ENCODE data around the gene DCDC1.
"Not testable (repeated sequence)": the region's sequence is repeated elsewhere in the genome, so short reads cannot be mapped to it uniquely, and the experiment has no call there.

Gene DCDC1

GRCh38 chr11:31337806-31338205 lies 31.7 kb downstream of the DCDC1 start:
- no peak for DNase-seq (ENCODE audit: low read depth)
- TF ChIP-seq, protein P1, sequence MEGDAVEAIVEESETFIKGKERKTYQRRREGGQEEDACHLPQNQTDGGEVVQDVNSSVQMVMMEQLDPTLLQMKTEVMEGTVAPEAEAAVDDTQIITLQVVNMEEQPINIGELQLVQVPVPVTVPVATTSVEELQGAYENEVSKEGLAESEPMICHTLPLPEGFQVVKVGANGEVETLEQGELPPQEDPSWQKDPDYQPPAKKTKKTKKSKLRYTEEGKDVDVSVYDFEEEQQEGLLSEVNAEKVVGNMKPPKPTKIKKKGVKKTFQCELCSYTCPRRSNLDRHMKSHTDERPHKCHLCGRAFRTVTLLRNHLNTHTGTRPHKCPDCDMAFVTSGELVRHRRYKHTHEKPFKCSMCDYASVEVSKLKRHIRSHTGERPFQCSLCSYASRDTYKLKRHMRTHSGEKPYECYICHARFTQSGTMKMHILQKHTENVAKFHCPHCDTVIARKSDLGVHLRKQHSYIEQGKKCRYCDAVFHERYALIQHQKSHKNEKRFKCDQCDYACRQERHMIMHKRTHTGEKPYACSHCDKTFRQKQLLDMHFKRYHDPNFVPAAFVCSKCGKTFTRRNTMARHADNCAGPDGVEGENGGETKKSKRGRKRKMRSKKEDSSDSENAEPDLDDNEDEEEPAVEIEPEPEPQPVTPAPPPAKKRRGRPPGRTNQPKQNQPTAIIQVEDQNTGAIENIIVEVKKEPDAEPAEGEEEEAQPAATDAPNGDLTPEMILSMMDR (IDR thresholded peaks at IDR 0.05; ENCODE audit: control insufficient read depth, insufficient read depth, low read depth, low read length, missing control alignments): no peak
- H3K4me3 ChIP-seq (ENCODE audit: control insufficient read depth, low read depth, low read length): no peak overlapping the region

DNA sequence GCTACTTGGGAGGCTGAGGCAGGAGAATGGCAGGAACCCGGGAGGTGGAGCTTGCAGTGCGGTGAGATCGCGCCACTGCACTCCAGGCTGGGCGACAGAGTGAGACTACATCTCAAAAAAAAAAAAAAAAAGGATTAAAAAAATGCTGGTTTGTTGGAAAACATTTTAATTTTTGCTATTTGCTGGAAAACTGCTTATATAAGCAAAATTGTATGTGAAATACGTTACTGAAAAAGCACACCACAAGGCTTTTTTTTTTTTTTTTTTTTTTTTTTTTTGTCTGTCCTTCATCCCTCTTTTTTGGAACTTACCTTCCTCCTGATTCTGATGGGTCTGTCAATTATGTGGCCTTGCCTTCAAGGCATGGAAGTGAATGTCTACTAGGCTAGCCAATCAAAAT lies 40.8 kb downstream of the DCDC1 start:
- DNase-seq (ENCODE audit: low read depth): no peak
- H3K4me3 ChIP-seq (ENCODE audit: control insufficient read depth, low read depth, low read length): no peak overlapping the region
- TF ChIP-seq, protein P1 (IDR thresholded peaks at IDR 0.05; ENCODE audit: control insufficient read depth, insufficient read depth, low read depth, low read length, missing control alignments): no peak

DNA sequence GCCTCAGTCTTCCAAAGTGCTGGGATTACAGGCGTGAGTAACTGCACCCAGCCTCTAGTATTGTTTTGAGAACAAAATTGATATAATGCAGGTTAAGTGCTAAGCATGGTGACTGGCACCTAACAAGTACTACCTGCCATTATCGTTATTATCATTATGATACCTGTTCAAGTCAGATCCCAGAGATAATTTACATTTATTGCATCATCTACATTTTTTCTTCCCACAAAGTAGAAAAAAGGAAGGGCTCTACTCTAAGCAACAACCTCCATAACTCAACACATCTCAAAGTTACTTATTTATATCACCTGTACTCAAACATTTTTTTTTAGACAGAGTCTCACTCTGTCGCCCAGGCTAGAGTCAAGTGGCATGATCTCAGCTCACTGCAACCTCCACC lies 42.1 kb downstream of the DCDC1 start:
- TF ChIP-seq, protein P1 (IDR thresholded peaks at IDR 0.05; ENCODE audit: control insufficient read depth, insufficient read depth, low read depth, low read length, missing control alignments): no peak
- DNase-seq (ENCODE audit: low read depth): no peak

DNA sequence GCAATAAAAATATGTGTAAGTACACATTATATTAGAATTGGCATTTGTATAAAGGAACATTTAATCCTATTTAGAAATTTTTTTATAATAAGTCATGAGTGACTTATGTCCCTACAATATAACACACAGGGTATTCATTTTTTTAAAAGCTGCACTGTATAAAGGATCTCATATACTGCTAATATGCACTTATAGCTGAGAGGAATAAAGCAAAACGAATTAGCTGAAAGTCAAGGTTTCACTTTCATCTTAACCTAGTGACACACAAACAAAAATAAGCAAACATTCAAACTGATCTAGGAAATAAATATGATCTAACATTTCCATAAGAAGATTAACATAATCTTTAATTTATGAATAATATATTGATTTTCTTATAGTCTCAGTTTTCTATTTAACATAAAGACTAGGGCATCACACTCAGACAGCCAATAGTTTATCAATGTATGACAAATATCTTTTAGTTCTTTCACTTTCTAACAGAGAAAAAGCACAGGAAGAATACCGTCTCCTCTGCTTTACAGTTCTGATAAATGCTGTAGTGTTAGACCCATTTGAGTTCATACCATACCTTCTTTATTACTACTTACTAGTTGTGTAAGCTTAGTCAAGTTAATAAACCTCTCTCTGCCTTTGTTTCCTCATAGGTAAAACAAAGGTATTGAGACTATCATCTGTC lies 42.9 kb downstream of the DCDC1 start:
- TF ChIP-seq, protein P1 (IDR thresholded peaks at IDR 0.05; ENCODE audit: control insufficient read depth, insufficient read depth, low read depth, low read length, missing control alignments): no peak
- H3K4me3 ChIP-seq (ENCODE audit: control insufficient read depth, low read depth, low read length): no peak overlapping the region
- no peak for DNase-seq (ENCODE audit: low read depth)

More for the DNA sequence above, 42.1 kb downstream of the DCDC1 start:
- no peak overlapping the region for H3K4me3 ChIP-seq (ENCODE audit: control insufficient read depth, low read depth, low read length)

DNA sequence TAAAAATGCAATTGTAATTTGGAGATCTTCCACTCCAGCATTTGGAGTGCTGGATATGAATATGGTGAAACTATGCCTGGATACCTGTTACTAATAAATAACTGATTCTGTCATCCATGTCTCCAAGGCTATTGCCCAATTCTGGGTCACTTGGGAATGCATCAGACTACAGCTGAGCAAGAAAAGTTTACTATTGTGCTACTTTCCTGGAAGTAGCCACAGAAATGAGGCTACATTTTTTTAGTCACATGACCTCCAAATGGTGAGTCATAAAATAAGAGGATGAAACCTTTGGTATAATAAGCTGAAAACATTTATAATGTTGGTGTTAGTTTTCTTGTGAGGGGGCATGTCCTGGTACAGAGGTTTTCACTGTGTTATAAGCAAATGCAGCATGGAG lies 44.4 kb downstream of the DCDC1 start:
- H3K4me3 ChIP-seq (ENCODE audit: control insufficient read depth, low read depth, low read length): no peak overlapping the region
- DNase-seq (ENCODE audit: low read depth): peak; percentile 2
- TF ChIP-seq, protein P1 (IDR thresholded peaks at IDR 0.05; ENCODE audit: control insufficient read depth, insufficient read depth, low read depth, low read length, missing control alignments): no peak

- no peak overlapping the region for H3K4me3 ChIP-seq (ENCODE audit: control insufficient read depth, low read depth, low read length)
- DNase-seq (ENCODE audit: low read depth): no peak
- TF ChIP-seq, protein P1 (IDR thresholded peaks at IDR 0.05; ENCODE audit: control insufficient read depth, insufficient read depth, low read depth, low read length, missing control alignments): no peak
These were observed 46.4 kb downstream of the DCDC1 start for GRCh38 chr11:31323145-31323544.

- not testable (repeated sequence) for H3K4me3 ChIP-seq (ENCODE audit: control insufficient read depth, low read depth, low read length); DNase-seq (ENCODE audit: low read depth)
These were observed 48.0 kb downstream of the DCDC1 start for GRCh38 chr11:31321494-31321893.
